Cerebellar nuclear complex (tissue), 1 donor: ENCODE measurements around the gene PTGES3L.

Source experiments
- DNase-seq, 2 experiments: peaks; one replicate each; lab custom pipeline; 2025; lab: John Stamatoyannopoulos, UW

Gene PTGES3L

DNA sequence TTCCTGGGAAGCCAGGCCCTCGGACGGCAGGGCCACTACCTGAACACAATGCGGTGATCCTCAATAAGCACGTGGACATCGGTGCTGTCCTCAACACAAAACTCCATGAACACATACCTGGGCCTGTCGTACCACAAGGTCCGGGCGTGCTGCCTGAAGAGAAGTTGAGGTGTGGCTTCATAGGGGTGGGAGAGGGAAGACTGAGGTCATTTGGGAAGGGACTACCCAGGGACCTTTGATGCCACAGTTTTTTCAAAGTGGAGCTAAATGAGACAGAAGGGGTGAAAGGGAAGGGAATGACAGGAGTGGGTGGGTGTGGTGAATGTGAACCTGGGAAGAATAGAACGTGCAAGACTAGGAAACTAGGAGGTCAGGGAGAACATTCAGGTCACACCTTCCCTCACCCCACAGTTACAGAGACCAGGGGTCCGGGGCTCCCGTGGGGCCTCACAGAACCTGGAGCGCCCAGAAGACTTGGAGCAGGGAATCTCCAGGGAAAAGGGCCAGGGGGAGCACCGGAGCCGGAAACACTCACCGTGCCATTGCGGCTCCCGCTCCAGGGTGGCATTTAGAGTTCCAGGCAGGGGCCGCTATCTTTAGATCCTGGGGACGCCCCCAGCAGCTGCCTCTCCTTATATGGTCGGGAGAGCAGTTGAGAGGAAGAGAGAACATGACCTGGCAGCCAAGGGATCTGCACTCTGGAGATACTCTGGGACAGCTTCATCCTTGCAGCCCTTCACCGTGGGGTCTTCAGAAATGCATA is at the start of gene PTGES3L:
Gene PTGES3L, minus strand, starts transcription at position 570 of the 763 bp plus-strand sequence. Its CDS starts 27 bp downstream, at position 543.
- no peak for DNase-seq

DNA sequence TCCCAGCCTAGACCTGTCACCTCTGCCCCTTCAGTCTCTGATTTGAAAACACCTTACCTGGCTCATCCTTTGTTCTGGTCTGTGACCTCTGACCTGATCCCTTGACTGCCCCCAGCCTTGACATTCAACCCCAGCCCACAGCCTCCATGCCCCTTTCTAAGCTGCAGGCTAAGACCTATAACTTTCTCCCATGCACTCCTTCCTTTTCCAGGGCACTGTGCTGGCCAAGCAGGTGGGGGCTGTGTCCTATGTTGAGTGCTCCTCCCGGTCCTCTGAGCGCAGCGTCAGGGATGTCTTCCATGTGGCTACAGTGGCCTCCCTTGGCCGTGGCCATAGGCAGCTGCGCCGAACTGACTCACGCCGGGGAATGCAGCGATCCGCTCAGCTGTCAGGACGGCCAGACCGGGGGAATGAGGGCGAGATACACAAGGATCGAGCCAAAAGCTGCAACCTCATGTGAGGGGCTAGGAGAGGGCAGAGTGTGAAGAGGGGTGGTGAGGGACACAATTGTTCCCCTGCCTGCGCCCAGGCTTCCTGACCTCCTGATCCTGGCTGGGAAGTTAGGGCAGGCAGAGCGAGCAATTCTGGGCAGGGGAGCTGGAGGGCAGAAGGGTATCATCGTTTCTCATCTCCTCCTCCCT is 48.5 kb upstream of the PTGES3L start:
- no peak for DNase-seq

DNA sequence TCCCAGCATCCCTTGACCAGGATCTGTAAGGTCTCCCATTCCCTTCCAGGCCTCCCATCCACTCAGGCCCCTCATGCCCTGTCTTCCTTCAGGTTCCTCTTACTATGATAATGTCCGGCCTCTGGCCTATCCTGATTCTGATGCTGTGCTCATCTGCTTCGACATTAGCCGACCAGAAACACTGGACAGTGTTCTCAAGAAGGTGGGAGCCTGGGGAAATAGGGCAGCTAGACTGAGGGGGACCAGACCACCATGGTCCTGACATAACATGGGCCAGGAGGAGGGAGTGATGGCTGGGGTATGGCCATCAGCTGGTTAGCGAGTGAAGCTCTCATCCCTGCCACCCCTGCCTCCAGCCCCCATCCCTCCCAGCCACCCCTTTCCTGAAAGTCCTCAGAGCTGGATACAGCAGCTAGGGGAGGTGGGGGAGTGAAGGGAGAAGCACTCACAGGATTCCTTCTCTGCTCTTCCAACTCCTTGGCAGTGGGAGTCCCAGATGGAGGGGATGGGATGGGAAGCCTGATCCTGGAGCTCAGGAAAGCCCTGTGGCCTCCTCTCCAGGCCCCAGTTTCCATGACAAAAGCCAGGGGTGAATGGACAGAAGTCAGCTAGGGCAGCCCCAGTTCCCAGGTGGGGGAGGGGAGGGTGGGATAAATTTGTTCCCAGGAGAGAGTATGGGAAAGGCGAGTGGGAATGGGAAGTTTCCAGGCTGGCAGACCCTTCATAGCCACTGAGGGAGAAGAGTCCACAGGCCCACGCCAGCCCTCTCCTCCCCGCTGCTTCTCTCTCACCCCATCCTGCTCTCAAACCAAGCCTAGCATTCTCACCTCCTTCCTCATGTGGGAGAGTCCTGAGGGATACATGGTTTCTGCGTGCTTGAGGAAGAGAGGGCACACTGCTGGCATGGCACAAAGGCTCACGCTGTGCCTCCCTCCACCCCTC is 47.5 kb upstream of the PTGES3L start:
- no peak for DNase-seq

DNA sequence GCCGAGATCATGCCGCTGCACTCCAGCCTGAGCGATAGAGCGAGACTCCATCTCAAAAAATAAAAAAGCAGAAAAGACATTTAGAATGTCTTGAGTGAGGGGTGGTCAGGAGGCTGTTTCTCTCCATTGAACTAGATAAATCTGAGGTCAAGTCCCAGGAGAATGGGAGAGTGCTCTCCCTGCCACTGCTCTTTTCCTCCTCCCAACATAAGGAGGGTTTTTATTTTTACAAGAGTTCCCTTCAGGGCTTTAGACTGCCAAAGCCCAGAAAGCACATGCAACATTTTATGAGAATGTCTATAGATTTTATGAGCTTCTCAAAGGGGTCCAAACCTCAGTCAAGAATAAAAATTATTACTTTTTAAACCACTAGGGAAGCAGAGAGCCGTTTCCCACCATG is 46.7 kb upstream of the PTGES3L start:
- no peak for DNase-seq

DNA sequence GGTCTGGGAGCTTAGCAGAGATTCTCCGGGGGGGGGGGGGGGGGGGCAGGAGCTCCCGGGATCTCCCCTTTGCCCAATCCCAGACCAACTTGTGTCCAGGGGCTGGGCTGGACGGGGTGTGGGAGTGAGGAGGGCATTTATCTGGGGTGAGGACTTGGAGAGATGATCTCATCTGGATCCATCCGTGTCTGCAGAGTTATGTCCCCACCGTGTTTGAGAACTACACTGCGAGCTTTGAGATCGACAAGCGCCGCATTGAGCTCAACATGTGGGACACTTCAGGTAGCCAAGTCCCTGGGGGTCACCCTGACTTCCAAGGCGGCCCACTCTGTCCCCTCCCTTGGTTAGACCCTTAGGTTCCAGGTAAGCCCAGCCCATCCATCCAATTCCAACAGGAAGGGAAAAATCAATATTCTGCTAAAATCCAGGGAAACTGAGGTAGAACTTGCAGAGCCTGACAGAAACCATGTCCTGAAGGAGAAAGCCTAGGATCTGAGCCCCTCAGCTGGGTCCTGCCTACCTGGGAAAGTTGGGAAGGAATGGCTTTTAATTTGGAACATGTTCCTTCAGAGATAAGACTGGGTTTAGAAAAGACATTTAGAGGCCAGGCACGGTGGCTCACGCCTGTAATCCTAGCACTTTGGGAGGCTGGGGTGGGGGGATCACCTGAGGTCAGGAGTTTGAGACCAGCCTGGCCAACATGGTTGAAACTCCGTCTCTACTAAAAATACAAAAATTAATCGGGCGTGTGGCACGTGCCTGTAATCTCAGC is 46.1 kb upstream of the PTGES3L start:
- no peak for DNase-seq

DNA sequence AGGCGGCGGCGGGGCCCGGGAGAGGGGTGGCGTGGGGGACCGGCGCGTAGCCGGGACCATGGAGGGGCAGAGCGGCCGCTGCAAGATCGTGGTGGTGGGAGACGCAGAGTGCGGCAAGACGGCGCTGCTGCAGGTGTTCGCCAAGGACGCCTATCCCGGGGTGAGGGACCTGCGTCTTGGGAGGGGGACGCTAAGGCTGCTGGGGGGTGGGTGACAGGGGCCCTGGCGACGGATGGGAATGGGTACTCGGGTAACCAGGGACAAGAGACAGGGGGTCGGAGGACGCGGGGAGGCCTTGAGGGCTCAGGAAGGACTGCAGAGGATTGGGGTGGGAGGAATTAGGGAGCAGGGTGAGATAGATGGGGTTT is 45.4 kb upstream of the PTGES3L start:
- DNase-seq: no peak

DNA sequence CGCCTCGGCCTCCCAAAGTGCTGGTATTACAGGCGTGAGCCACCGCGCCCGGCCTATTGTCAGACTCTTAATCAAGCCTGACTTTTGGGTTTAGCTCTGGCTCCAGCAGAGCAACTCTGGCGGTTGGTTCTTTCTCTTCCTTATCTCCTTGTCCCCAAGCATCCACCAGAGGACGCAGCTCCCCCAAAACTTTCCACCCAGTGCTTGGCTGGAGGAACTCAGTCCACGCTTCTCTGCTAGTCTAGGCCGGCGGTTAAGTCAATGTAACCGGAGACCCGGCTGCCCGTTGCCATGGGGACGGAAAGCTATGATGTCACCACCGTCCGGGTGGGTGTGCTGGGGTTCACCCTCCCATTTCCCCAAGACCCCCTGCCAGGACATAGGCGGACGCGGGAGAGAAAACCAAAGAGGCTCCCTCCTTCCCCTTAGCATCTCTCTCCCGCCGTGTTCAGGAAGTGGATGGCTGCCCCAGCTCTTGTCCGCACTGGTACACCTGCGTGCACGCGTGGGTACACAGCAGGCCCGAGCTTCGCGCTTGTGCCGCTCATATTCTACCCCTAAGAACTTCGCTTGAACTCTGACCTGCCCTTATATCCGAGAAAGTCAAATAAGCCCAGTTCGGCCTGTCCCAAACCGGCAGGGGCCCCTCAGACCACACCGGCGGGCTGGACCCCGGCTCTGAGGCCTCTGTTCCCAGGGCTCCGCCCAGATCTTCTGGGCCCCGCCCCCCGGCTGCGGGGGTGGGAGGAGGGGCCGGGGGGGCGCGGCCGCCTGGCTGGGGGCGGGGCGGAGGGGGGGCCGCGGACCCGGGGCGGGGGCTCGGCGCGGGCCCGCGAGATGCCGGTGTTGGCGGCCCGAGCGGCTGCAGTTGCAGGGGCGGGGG is 44.8 kb upstream of the PTGES3L start, which contains the start of gene RND2:
Gene RND2, plus strand, starts transcription at position 825 of the 883 bp plus-strand sequence. CDS start 117 bp downstream, outside the sequence.
- peak in 1 of 2 experiments; percentile 59 for DNase-seq

DNA sequence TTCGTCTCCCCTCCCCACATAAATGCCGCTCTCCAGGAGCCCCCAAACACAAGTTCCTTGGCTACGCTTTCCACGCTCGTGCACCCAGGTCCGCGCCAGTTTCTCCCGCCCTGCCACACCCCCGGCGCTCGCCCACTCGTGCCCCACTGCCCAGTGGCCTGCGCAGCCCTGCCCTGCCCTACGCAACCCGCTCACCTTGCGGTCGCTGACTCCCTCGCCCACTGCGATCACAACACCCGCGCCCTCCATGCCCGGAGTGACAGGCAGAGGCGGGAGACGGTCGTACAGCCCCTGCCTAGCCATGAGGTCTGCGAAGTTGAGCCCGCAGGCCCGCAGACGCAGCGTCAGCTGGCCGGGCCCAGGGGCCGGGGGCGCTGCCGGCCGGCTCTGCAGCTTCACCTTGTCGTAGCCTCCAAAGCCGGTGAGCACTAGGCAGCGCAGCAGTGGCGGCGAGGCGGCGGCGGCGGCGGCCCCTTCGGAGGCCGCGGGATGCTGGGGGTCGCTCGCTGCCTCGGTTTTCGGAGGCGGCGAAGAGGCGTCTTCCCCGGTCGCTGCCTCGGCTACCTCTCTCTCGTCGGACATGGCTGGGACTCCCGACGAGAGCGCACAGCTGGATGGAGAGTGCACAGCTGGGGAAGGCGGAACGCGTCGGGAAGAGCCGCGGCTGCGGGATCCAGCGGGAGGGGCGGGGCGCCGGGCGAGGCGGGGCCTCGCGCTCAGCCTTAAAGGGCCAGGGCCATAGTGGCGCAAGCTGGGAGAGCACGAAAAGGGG is 42.0 kb upstream of the PTGES3L start, which contains the start of gene VAT1:
Gene VAT1, minus strand, starts transcription at position 645 of the 772 bp plus-strand sequence. Its CDS starts 63 bp downstream, at position 582.
- no peak for DNase-seq

DNA sequence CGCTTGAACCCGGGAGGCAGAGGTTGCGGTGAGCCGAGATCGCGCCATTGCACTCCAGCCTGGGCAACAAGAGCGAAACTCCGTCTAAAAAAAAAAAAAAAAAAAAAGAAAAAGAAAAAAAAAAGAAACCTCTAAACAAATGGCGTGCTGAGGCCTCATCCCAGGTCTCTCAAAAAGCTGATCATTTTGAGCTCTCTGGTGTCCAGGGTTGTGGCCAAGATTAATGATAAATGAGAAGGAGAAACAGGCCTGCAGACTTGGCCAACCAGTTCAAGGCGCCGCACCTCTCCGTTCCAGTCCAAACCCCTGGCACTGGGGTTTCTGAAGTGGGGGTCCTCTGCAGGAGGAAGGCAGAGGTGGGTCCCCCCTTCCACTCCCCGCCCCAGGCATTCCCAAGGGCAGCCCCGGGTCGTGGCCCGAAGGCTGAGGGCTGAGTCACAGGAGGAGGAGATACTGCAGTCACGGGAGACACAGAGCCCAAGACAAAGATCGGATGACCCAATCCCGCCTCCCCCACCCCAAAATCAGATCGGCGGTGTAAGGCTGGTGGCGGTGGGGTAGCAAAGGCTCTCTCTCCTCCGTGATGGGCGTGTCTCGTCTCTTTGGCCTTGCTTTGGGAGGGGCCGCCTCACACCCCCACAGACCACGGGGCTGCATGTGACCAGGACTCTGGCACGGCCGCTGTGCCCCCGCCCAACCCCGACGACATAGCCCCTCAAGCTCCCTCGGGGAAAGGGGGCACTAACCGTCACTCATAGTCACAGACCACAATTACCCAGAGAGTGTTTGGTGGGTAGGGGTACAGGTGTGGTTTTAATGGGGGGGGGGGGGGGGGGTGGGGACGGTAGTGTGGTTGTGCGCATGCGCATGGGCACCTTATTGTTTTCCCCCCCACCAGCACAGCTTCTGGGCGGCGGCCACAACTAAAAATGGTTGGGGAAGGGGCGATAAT is 41.2 kb upstream of the PTGES3L start:
- no peak for DNase-seq

DNA sequence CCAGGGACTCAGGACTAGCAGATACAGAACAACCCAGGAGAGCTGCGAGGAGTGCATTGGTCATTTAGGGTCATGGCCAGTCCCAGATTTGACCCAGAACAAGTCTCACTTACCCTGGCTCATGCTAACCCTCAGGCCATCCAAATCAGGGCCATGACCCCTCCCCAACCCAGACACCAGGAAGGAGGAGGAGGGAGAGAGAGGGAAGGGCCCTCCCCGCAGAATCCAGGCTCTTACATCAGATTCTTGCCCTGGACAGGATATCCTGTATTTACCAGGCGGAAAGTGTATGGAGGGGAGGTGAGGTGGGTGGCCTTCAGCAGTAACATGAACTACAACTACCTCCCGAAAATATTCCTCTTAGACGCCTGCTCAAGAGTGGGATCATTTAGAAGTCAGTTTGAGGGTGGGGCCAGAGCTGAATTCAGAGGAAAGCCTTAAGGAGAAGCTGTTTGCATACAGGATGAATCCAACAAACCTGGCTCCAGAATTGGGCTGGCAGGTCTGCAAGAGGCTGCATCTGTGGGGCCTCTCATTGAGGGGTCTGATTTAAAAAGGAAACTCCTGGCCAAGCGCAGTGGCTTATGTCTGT is 40.2 kb upstream of the PTGES3L start:
- DNase-seq: no peak

DNA sequence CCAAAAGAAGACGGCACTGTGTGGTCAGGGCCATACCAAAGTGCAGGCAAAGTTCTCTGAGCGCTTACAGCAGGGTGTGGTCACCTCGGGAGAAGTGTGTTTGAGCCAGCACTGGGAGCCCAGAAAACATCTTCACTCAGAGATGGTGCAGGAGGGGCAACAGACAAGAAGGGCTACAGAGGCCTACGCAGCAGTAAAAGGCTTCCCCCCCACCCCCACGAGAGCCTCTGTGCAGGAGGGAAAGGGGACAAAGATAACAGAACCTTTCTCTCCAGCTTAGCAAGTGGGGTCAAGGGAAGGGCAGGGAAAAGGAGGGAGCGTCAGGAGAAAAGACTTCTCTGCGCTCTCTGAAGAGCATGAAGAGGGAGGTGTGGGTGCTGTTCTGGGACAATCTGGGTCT is 39.5 kb upstream of the PTGES3L start:
- no peak for DNase-seq

DNA sequence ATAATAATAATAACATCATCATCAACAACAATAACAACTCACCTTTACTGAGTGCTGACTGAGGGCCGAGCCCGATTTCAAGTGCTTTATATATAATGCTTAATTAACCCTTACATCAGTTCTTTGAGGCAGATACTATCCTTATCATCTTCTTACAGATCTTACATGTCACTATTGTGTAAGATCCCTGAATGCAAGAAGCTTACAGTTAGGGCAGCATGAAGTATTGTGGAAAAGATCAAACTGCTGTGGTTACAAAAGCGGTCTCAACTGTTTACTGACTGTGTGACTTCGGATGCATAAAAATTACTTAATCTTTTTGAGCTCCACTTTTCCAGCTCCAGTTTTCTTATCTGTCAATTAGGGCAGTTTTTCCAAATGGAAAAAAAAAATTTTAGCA is 39.1 kb upstream of the PTGES3L start:
- DNase-seq: no peak

DNA sequence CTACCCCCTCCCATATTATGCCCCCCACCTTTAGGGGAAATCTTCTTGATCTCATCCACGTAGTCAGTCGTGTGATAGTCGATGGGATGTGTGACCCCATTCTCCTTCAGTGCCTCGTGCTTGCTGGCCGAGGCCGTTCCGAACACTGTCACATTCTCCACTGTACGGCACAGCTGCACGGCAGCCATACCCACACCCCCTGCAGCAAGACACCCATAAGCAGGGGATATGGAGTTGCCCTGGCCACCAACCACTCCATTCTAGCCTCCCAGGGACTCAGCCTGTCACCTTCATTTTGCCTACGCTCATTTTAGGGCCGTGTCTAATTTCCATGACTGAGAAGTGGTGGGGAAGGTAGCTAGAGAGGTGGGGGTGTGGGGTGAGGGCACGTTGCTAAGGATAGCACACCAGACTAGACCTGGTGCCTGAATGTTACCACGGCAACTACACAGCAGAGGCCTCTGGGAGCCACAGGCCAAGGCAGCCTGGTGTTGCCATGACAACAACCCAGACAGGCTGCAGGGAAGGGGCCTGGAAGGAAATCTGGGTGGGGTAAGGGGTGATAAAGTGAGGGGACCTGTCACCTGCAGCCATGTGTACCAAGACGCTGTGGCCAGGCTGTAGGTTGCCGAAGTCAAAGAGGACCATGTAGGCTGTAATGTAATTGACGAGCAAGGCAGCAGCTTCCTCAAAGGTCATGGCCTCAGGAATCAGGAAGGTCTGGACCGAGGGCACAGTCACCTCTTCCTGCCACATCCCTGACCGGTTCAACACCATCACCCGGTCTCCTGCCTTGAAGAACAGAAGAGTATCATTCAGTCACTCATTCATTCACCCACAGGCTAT is 38.4 kb upstream of the PTGES3L start:
- DNase-seq: no peak

DNA sequence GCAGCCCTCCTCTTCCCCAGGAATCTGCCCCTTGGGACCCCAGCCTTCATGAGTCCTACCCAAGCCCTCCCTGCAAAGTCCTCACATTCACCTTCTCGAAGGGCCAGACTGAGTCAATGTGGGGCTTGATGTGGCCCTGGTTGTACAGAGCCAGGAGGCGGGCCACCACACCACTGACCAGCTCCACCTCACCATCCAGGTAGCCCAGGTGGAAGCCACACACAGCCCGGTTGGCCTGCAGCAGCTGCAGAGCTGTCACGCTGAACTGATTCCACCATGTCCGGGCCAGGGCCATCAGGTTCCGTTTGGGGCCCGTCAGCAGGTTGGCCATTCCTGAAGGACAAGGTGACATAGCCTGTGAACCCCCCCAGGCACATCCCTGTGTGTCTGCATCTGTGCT is 36.3 kb upstream of the PTGES3L start:
- no peak for DNase-seq

DNA sequence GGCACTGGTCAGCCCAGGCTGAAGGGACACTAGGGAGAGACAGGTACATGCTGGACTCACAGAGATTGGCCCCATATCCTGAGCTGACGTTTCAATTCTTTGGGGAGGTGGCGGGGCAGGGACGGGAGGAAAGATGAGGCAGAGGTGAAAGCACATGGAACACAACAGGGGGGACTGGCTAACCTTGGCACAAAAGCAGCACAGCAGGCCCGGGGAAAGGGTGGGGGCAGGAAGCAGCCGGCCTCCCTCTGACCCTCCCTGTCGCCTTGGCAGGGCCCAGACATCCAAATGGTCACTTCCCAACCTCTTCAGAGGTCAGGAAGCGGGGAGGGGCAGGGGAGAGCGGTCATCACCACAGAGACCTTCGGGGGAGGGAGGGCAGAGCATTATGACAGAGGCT is 35.7 kb upstream of the PTGES3L start:
- DNase-seq: no peak

DNA sequence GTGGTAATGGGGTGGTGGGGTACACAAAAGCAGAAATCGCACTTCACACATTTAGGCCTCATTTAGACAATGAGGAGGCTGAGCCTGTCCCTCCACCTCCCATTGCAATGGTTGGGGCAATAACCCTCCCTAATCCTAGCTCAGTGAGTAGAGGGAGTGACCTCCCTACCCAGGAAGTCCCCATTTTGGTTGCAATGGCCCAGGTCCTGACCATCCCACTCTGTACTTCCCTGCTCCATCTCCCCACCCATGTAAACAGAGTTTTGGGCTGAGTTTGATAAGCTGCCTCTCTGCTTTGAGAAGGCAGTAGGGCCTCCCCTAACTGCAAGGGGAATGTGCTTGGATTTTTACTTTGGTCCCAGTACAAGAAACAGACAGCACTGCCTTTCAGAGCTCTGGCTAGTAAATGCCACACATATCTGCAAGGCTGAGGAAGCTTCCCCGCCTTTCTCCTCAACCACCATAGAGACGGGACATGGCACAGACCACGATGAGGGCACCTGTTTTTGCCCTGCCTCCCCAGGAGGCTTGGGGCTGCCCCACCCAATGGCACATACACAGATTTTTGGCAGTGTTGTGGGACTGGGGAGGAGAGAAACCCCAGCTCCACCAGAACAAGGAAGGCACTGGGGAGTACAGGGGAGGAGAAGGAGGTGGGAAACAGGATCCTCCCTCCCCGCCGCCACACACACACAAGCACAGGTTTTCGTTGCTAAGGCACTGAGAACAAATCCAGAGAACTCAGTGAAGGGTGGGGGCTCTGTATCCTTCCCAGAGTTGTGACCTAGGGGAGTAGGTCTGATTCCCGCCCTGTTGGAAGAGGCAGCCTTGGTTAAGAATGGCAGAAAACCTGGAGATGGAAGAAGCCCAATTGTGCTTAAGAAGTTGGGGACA is 35.0 kb upstream of the PTGES3L start:
- DNase-seq: no peak
